NCI-H82 treated with DMSO at 0.1 percent for 48 hours (cell line): Measurements from ENCODE around the gene IL16.

Experiments
- DNase-seq: peaks from one replicate; lab custom pipeline; 2025; ENCODE audit not compliant: unreplicated experiment; lab: John Stamatoyannopoulos, UW

IL16 gene

DNA sequence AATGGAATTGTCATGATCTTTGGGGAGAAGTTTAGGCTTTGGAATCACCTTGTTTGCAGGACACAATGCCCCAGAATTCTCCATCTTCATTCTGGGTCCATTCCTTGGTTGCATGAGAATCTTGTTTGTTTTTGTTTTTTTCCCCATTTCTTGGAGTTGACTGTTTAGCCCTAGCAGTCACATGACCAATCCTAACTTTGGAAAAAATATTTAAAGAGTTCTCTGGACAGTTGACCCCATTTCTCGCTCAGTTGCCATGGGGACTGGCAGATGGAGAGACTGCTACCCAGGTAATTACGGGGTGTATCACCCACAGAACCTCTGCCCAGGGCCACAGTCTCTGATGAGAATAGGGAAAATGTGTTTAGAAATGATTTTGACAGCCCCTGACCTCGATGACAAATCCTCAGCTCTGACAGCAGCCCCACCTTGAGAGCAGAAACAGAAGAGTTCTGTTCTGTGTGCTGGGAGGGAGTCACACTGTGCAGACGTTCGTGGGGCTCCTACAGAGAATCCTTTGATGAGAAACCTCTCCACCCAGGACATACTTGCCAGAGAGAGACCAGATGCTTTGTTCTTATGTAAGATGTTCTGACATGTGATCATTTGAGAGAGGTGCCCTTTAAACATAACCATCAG lies 57.7 kb downstream of the IL16 start:
- no peak for DNase-seq

DNA sequence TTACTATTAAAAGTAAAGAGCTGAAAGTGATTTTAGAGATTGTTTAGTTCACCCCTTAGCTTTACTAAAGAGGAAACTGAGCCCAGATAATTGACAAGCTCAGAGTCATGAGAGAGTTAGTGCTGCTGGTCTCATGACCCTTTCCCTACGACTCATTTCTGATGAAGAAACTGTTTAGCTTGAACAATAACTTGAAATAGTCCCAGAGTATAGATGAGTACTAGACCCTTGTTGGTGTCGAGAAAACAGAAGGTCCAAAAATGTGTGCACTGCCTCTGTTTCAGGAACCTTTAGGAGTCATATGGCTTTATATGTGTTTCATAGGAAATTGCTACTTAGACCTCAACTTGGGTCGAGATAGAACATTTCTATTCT lies 58.2 kb downstream of the IL16 start:
- DNase-seq, result no peak

DNA sequence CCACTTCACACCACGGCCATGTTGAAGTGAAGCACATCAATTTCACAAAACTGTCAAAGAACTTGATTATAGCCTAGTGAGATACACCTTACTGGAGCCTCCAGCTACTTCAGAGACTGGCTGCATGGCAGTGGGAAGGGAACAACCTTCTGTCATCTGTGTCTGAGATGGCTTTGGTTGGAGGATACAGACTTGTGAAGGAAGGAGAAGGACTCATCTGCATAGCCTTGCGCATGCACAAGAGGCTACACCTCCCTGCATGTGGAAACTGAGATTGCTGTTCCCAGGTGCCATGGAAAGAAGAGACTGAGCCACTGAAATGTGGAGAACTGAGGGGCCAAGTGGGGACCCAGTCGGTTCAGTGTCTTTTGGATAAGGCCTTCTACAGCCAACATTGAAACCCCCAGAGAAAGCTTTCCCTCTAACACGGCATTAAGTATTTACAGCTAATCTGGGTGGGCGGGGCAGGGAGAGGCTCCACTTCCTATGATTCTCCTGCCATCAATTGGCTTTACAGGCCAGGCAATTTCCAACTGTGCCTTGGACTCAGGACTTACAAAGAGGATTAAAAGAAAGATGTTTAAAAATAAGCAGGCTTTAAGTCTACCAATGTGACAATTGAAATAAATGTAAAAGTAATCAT lies 58.8 kb downstream of the IL16 start:
- peak; percentile 51 for DNase-seq

DNA sequence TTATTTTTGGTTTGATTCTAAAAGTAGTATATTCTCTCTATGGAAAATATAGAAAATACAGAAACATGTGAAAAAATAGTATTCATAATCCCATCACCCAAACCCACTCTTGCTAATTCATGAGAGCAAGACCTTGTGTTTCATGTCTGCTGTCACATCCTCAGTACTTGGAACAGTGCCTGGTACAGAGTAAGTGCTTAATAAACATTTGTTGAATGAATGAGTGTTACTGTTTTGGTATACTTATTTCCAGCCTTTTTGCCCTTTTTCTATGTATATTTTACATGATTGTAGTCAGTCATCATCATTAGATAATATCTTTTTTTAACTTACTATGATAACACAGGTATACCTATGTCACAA lies 59.3 kb downstream of the IL16 start:
- no peak for DNase-seq

DNA sequence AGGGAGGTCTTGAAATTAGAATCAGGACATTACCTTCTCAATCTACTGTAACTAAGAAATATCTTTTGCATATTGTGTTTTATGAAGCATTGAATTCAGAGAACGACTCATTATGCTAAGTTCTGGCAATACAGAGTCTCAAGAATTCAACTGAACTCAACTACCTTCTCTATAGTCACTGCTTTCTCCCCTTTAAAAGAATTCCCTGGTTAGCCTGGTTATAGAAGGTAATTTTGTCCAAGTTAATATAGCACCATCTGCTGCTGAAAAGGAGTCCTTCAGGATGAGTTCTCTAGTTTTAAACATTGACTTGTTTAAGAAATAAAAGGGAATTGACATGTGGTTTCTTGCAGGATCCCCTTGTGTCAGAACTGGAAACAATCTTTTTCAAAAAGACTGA lies 60.2 kb downstream of the IL16 start:
- peak; percentile 6 for DNase-seq

DNA sequence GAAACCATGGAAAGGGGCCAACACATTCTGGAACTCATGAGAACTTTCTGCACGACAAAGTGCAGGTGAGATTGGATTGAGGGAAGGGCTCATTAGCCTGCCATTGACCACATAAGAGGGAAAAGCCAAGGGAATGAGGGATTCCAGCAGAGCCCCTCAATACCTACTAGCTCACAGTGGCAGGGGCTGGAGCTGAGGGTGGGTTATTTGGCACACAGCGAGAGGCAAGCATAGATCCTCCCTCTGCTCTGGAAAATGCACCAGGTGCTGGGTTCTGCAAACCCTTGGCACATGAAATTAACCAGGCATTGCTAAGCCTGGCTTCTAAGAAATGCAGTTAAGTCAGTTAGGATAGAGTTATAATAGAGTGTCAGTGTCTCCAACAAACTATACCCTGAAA lies 60.8 kb downstream of the IL16 start:
- DNase-seq, result no peak

DNA sequence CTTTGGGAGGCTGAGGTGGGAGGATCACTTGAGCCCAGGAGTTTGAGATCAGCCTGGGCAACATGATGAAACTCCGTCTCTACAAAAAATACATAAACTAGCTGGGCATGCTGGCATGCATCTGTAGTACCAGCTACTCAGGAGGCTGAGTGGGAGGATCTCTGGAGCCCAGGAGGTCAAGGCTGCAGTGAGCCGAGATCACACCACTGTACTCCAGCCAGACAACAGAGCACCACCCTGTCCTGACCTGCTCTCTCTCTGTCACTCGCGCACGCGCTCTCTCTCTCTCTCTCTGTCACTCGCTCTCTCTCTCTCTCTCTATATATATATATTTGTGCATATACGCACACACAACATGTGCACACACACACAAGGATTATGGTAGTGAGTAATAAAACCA lies 61.8 kb downstream of the IL16 start:
- no peak for DNase-seq

DNA sequence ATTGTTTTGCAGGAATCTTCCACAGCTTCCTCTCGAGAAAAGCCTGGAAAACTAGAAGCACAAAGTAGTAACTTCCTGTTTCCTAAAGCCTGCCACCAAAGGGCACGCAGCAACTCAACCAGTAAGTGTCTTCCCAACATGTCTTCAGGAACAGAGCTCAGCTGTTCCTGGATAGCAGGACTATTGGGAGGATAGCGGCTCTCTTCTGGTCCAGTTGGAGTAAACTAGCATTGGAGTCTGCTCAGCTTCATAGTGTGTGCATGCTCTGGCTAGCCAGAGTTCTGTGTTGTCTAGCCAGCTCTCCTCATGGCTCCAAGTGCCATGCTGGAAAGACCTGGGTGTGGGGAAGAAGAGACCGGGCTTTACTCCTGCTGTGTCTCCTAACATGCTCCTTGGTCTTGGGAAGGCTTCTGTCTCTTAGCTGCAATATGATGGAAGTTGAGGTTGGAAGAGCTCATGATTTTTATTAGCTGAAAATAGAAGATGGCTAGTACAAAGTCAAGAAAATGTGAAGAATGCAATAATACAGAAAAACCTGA lies 63.1 kb downstream of the IL16 start:
- DNase-seq, result no peak

DNA sequence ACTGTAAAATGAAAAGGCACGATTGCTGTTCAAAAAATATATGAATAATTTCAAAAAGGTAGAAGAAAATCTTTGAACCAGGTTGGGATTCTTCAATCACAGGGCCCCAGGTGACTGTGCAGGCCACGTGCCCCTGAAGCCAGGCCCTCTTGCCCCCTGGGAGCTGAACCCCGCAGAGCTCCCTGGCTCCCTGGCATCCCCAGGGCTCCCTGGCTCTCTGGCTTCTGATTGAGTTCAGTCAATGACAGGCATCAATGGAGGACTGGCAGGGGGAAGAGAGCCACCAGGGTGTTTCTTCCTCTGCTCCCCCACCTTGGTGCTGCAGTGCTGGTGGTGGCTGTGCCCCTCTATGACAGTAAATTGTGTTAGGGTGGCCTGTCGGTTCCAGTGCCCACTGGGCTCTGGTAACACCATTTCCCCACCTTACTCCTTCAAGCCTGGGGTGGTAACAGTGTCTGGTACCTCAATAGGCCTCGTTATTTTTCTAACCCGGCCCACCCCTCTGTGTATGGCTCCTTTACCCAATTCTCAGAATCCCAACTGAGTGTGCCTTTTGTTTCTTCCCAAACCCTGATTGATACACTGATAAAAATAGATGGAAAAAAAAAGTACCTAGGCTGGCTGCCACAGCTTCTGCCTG lies 64.6 kb downstream of the IL16 start:
- DNase-seq, result no peak

DNA sequence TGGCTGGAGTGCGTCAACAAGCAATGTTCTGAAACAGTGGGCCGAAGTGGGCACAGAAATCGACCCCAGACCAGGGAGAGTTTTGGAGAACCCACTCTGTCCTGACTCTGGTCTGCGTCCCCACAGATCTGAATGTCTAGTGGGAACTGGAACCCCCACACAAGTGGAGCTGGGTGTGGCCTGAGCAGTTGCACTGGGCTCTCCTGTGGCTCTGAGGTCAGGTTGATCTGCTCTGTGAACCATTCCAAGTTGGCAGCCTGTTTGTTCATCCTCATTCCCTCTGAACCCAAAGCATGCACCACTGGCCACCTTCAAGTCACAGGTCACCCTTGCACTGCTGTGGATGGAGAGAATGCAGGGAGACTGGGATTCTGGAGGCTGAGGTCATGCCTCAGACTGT lies 66.8 kb downstream of the IL16 start:
- DNase-seq, result no peak

DNA sequence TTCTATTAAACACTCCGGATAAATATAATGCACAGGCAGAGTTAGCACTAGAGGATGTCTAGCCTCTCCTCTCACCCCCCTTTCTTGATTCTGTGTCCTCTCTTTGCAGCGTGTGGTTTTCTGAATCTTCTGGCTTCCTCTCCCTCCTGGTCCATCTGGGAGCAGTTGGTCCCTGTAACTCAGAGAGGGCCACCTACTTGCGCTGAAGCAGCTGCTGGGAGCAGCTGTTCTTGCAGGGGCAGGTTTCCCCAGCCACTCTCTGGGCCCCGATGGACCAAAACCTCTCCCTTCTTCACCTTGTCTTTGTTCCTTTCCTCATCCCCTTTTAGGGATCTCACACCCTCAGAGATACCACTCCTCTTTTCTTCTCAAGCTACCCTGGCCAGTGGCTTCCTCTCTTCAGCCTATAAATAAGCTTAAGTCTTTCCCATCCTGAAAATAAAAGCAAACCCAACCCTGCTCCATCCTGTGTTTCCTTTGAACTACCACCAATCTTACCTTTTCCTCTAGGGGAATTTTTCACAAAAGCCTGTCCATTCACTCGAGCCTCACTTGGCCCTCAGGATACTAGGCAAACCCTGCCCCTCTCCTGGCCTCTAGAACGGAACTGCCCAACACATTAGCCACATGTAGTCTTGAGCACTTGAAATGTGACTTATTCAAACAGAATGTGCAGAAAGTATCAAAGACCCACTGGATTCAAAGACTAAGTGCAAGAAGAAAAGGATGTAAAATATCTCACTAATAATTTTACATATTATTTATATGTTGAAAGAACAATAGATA lies 67.6 kb downstream of the IL16 start:
- no peak for DNase-seq

DNA sequence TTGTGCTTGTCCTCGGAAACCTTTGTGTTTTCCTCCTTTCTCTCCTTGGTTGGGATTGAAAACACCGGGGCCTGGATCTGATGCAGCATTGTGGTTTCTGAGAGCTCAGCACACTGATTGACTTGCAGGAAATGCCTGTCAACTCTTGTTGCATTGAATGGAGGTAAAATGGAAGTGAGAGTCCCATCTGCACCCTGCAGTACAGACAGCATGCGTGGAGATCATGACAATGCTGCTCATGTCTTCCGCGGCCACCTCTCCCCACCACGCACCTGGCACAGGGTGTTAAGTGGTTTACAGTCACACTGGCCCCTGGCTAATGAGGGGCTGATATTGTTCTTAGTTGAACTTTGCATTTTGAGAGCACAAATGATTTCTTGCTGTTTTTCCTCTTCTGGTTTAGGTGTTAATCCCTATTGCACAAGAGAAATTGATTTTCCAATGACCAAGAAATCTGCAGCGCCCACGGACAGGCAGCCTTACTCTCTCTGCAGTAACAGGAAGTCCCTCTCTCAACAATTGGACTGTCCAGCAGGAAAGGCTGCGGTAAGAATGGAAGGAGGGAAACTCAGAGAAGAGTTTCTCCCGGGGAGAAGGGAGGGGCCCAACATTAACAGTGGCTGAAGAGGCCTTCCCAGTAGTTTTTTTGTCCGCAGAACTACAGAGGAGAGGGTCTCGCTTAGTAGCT lies 68.7 kb downstream of the IL16 start:
- no peak for DNase-seq

DNA sequence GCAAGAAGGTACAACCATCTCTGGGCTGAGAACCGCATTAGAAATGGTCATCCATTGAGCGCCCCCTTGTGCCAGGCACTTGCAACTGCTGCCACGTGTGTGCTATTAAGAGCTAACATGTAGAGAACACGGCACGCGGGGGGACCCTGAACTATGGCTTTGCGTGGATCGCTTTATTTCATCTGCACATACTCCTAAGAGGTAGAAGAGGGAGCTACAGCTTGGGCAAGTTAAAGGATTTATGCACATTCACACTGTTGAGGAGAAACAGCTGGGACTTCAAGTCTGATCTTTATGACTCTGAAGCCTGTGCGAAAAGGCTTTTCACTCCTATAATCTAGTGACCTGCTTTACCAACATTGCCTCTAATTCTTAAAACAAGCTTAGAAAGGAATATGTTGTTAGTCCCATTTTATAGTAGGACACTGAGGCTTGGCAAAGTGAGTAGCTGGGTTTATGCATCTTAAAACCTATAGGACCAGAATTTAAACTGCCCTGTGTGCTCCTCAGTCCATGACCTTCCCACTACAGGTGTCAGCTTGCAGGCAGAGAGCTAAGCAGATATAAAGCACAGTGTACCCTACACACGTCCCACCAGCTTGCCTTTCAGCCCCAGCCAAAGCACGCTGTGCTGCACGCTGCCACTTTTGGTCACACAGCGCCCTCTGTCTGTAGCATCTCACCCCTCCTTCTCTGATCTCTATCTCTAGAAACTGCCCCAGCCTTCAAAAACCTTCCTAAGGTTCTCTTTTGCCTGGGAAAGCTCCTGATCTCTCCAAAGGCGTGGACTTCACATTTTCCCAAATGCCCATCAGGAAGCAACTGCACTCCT lies 69.5 kb downstream of the IL16 start:
- peak; percentile 81 for DNase-seq

DNA sequence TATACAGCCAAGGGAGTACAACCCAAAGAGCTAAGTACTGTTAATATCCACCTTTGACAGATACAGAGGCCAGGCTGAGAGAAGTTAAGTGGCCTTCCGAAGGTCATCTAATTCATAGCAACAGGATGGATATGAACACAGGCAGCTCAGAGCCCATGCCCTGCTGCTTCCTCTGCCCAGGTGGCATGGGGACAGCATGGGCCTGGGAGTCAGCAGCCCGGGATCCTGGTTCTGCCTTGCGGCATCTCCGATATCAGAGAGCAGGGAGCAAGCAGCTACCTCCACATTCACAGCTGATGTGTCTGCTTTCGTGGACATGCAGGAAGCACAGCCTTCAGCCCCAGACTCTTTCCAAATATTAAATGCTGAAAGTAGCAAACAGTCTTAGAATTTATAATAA lies 71.7 kb downstream of the IL16 start:
- DNase-seq, result no peak

DNA sequence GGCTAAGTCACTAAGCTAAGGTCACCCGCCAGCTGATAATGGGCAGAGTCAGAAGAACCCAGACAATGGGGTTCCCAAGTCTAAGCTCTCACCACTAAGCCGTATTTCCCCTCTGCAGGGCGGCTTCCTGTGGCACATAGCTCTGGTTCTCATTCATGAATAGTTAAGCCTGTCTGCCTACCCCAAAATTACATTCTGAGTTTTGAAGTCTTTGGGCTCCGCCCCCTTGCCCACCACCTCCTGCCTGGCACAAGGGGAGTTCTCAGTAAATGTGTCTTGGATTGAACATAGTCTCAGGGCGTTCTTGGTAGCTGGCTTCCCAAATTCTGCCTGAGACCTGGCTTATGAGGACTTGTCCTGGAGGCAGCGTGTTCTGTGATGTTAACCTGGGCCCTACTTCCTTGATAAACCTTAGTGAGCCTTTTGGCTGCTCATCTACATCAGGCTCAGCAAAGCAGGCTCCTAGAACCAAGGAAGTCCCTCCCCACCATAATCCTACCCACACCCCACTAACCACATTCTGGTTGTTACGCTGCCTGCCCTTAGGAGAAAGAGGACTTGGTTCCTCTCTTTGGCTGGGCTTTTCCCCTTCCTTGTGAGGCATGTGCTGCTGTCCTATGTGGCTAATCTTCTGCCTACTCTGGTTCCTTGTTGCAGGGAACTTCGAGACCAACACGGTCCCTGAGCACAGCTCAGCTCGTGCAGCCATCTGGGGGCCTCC lies 72.4 kb downstream of the IL16 start:
- no peak for DNase-seq

DNA sequence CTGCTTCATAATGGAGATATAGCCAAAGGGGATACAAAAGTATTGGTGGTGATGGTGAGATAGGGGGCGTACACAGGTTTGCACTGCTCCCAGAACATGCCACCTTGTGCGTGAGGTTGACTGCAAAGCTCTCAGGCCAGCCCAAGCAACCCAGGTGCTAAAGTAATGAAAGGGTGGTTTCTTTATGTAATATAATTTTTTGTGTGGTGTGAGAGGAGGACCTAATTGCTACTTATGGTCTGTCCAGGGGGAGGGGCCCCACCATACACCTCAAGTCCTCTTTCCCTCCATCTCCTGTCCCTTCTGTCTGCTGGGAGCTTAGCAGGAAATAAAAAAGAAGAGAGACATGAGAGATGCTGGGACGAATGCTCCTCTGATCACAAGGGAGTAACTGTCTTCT lies 73.5 kb downstream of the IL16 start:
- no peak for DNase-seq

DNA sequence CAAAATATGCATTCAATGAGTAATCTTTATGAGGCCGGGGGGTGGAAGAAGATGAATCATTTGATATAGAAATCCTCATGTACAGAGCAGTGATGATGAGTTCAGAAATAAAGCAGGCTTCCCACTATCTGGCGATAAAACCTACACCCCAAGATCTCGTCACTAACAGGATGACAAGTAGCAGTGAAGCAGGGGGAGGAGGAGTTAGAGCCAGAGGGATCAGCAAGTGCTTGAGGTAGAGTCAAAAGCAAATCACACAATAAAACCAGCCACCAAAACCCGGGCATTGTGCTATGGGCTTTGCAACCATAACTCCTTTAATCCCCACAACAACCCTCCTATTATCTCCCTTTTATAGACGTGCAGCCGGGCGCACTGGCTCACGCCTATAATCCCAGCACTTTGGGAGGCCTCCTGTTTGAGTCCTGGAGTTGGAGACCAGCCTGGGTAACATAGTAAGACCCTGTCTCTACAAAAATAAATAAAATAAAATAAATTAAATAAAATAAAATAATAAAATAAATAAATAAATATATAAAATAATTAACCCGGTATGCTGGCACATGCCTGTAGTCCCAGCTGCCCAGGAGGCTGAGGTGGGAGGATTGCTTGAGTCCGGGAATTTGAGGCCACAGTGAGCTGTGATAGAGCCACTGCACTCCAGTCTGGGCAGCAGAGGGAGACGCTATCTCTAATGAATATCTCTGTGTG lies 74.3 kb downstream of the IL16 start:
- peak; percentile 70 for DNase-seq

DNA sequence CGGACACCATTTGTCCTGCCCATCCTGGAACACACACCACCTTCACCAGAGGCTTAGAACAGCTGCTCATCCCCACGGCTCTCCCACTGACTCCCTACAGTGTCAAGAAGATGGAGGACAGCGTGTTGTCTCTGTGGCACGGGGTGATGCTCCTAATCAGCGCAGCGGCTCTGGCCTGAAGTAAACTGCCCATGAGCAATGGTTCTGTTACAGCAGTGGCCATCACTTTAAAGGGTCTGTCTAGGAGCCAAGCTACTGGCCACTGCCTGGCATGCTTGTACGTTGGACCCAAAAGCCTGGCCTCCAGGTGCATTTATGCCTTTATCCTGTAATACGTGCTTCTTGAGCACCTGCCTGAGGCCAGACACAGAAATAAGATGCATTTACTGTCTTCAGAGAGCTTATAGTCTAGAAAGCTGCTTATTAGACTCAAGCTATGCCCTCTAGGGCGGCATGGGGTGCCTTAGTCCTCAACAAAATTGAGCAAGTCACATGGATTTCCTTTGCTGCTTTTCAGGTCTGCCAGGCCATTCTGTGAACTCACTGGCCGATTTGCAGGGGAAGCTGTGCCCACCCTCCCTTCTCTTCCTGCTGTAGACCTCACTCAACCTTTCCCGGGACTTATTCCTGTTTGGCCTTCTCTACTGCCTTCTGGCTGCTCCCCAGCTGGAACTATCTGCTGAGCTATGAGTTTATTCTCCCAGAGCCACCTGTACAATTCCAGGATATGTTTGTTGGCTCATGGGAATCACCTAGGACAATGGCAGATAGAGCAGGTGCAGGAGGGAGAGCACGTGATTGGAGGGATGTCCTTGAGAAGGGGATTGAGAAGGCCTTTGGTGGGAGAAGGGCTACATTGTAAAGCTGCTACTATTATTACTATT lies 75.3 kb downstream of the IL16 start:
- no peak for DNase-seq
